Chondrocyte (in vitro differentiated cells): ENCODE data around the gene CACNA1B. TPM values are rescaled to one million over a fixed set of nuclear protein-coding genes. Genes with fewer than 3 reads are reported as not detected.
"Not testable (repeated sequence)": the region's sequence is repeated elsewhere in the genome, so short reads cannot be mapped to it uniquely, and the experiment has no call there.

ENCODE experiments used
- DNase-seq: peaks from one replicate; pipeline ENCODE4 v3.0.0; 2021; ENCODE audit warnings: mixed read lengths, low spot score
- H3K27ac Mint-ChIP-seq: one replicate; pipeline ENCODE4 v1.8.0; 2021; ENCODE audit warnings: mild to moderate bottlenecking, moderate library complexity, mixed read lengths; ENCODE audit not compliant: unreplicated experiment
- H3K27me3 Mint-ChIP-seq: 2 replicates; pipeline ENCODE4 v1.8.0; 2021; ENCODE audit warnings: low read depth, mixed read lengths
- H3K36me3 Mint-ChIP-seq: 2 replicates; pipeline ENCODE4 v1.8.0; 2021; ENCODE audit warnings: low read depth, mixed read lengths
- H3K4me1 Mint-ChIP-seq: 2 replicates; pipeline ENCODE4 v1.8.0; 2021; ENCODE audit warnings: low read depth, mild to moderate bottlenecking, mixed read lengths
- H3K4me3 Mint-ChIP-seq: one replicate; pipeline ENCODE4 v1.8.0; 2021; ENCODE audit warnings: mild to moderate bottlenecking, moderate library complexity, mixed read lengths; ENCODE audit not compliant: unreplicated experiment
- H3K9me3 Mint-ChIP-seq: 2 replicates; pipeline ENCODE4 v1.8.0; 2021; ENCODE audit warnings: low read depth, mixed read lengths
- total RNA-seq: library from RNA; stranded (reverse); gene quantifications from 3 replicates; pipeline ENCODE4 v1.2.1, GENCODE V29; 2021
- TF ChIP-seq, protein P1 (sequence below): fragments of 200-600 bp; sonication (generic); IDR thresholded peaks from 2 replicates; pipeline ENCODE4 v1.5.0; 2021; ENCODE audit warnings: antibody characterized with exemption, mild to moderate bottlenecking, moderate library complexity

CACNA1B gene
- total RNA-seq, 1 donor from 2014 or later = 3.7 TPM

- not testable (repeated sequence) for H3K4me3 Mint-ChIP-seq, H3K36me3 Mint-ChIP-seq, H3K4me1 Mint-ChIP-seq, H3K27me3 Mint-ChIP-seq, H3K9me3 Mint-ChIP-seq, DNase-seq, H3K27ac Mint-ChIP-seq
Measured at GRCh38 chr9:137889966-137890365, 12.4 kb downstream of the CACNA1B start.

DNA sequence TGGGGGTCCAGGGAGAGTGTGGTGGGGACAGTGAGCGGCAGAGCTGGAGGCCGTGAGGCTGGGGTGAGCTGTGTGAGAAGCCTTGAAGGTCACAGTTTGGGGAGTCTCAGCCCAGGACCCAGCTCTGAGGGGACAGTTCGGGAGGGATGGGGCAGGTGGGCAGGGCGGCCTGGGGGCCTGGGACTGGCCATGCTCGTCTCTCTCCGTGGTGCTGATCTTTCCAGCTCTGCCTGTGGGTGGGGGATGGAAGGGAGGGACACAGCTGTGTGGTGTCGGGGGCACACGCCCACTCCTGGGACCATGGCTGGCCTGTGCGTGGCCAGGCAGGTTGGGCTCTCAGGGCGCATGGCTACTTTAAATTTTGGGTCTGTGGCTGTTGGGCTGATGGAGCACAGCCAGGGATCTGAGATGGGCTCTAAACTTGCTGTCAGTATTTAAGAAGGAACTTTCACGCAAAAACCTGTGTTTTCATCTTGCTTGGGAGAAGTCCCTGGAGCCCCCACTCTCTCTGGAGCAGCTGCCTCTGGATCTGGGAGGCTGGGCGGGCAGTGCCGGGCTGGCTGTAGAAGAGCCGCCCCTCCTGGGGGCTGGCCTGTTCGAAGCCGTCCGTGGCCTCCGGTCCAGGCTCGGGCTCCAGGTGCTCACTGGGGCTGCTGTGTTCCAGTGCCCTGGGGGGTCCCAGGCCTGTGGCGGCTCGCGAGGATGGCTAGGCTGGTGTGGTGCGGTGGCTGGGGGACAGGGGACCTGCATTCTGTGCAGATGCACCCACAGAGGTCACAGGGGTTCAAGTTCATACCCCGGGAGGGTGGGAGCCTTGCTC lies 13.4 kb downstream of the CACNA1B start:
- not testable (repeated sequence) for H3K4me3 Mint-ChIP-seq, H3K27ac Mint-ChIP-seq, H3K36me3 Mint-ChIP-seq, H3K4me1 Mint-ChIP-seq, H3K9me3 Mint-ChIP-seq, DNase-seq
- H3K27me3 Mint-ChIP-seq = peaks cover 15% of the 10 kb centered on the region

DNA sequence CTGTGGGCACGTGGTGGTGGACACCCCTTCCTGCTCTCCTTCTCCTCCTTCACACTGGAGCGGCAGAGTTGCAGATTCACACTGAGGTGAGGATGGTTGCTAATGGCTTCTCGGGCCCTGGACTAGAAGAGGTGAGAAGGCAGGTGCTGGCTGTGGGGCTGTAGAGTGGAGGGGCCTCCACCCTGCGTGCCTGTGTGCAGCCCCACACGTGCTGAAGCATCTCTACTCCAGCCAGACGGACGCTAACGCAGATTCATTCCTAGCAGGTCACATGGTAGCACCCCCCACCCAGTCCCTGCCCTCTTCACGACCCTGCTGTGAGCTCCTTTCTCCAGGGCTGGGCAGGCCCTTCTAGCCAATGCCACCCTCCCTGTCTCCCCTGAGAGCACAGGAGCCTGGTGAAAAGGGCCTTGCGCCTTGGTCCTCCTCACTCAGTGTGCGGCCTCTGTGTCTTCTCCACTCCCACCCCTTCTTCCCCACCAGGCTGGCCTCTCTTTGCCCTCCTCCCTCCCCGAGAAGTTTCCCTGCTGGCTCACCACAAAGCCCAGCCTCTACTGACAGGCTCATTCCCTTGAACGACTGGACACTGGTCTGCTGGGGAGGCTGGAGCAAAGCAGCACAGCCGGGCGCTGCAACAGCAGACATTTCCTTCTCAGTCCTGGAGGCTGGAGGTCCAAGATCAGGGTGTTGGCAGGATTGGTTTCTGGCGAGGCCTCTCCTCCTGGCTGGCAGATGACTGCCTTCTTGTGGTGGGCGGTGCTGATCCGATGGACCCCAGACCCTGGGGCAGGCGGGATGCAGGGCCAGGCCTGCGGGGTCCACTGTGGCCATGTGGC lies 14.2 kb downstream of the CACNA1B start:
- no peaks in the 10 kb centered on the region for H3K4me1 Mint-ChIP-seq
- H3K27ac Mint-ChIP-seq = no peak overlapping the region
- no peaks in the 10 kb centered on the region for H3K9me3 Mint-ChIP-seq
- no peak for DNase-seq
- no peak overlapping the region for H3K4me3 Mint-ChIP-seq
- TF ChIP-seq, protein P1, sequence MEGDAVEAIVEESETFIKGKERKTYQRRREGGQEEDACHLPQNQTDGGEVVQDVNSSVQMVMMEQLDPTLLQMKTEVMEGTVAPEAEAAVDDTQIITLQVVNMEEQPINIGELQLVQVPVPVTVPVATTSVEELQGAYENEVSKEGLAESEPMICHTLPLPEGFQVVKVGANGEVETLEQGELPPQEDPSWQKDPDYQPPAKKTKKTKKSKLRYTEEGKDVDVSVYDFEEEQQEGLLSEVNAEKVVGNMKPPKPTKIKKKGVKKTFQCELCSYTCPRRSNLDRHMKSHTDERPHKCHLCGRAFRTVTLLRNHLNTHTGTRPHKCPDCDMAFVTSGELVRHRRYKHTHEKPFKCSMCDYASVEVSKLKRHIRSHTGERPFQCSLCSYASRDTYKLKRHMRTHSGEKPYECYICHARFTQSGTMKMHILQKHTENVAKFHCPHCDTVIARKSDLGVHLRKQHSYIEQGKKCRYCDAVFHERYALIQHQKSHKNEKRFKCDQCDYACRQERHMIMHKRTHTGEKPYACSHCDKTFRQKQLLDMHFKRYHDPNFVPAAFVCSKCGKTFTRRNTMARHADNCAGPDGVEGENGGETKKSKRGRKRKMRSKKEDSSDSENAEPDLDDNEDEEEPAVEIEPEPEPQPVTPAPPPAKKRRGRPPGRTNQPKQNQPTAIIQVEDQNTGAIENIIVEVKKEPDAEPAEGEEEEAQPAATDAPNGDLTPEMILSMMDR = no peak
- H3K27me3 Mint-ChIP-seq = peaks cover 15% of the 10 kb centered on the region
- no peaks in the 10 kb centered on the region for H3K36me3 Mint-ChIP-seq

GRCh38 chr9:137892424-137893191 lies 15.0 kb downstream of the CACNA1B start:
- Mint-ChIP-seq H3K27me3 (peaks cover 15% of the 10 kb centered on the region), H3K4me1 (no peaks in the 10 kb centered on the region), H3K27ac (no peak overlapping the region), H3K9me3 (no peaks in the 10 kb centered on the region), H3K36me3 (no peaks in the 10 kb centered on the region), H3K4me3 (no peak overlapping the region)
- TF ChIP-seq, protein P1 = no peak
- no peak for DNase-seq

DNA sequence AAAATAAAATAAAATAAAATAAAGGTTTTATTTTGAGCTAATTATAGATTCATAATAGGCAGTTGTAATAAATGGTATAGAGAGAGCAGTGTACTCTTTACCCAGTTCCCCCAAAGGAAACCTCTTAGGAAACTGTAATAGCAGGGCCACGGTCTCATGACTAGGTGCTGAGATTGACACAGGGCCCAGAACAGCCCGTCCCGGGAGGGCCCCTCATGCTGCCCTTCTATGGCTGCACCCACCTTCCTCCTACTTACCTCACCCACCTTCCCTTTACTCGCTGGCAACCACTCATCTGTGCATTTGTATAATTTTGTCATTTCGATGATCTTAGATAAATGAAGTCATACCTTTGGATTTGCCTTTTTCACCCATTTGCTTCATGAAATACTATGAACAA lies 16.1 kb downstream of the CACNA1B start:
- Mint-ChIP-seq H3K27me3 (peaks cover 18% of the 10 kb centered on the region), H3K9me3 (no peaks in the 10 kb centered on the region), H3K36me3 (no peaks in the 10 kb centered on the region), H3K27ac (no peak overlapping the region), H3K4me3 (no peak overlapping the region), H3K4me1 (no peaks in the 10 kb centered on the region)
- TF ChIP-seq, protein P1 = no peak
- DNase-seq = no peak
